Prostate gland (tissue), 2 donors: ENCODE results near the gene MRPS12.

Source experiments
- POLR2A ChIP-seq: fragments of 450-650 bp; IDR thresholded peaks from one replicate; pipeline ENCODE4 v1.6.1; 2016; ENCODE audit warnings: antibody characterized with exemption, mild to moderate bottlenecking
- TF ChIP-seq, protein P1 (sequence below), 4 experiments: fragments of 200-600 bp in 2 of 4; fragments of 450-650 bp in 2 of 4; sonication (generic) in 2 of 4; IDR thresholded peaks; 1 replicate in 3 of 4; 2 replicates in 1 of 4; pipeline ENCODE4 v1.5.1; 2016 to 2019; ENCODE audit warnings: antibody characterized with exemption in 4 of 4, mild to moderate bottlenecking in 2 of 4, moderate library complexity in 2 of 4

GRCh38 chr19:38974624-38975213 lies 44.0 kb downstream of the MRPS12 start:
- TF ChIP-seq, protein P1, sequence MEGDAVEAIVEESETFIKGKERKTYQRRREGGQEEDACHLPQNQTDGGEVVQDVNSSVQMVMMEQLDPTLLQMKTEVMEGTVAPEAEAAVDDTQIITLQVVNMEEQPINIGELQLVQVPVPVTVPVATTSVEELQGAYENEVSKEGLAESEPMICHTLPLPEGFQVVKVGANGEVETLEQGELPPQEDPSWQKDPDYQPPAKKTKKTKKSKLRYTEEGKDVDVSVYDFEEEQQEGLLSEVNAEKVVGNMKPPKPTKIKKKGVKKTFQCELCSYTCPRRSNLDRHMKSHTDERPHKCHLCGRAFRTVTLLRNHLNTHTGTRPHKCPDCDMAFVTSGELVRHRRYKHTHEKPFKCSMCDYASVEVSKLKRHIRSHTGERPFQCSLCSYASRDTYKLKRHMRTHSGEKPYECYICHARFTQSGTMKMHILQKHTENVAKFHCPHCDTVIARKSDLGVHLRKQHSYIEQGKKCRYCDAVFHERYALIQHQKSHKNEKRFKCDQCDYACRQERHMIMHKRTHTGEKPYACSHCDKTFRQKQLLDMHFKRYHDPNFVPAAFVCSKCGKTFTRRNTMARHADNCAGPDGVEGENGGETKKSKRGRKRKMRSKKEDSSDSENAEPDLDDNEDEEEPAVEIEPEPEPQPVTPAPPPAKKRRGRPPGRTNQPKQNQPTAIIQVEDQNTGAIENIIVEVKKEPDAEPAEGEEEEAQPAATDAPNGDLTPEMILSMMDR (IDR thresholded peaks at IDR 0.05), result peak in 1 of 4 experiments; percentile 10
- no peak for TF ChIP-seq POLR2A
